HepG2 (cell line): ENCODE results near the gene PRKN. TPM values are rescaled to one million over a fixed set of nuclear protein-coding genes. Genes with fewer than 3 reads are reported as not detected.

Experiments
- ATAC-seq: fragments of 200-7000 bp; cut with Tn5 transposase; 3 replicates; pipeline ENCODE4 v1.9.1; 2020; ENCODE audit warnings: mild to moderate bottlenecking, moderate library complexity
- BruUV-seq: library from RNA; stranded (reverse); fragments of 400-500 nt; replicated peaks from 2 replicates; lab custom pipeline; 2021; lab: Mats Ljungman, UMichigan
- CTCF ChIA-PET: fragments of 300-600 bp; formaldehyde crosslinking; extraction: SDS; loops from one replicate; lab custom pipeline; 2021; ENCODE audit warnings: low total read pairs, inconsistent platforms, low intra/inter-chr PET ratio; lab: Yijun Ruan, JAX
- POLR2A ChIA-PET: fragments of 350-600 bp; sonication (Branson Sonifier 250); formaldehyde crosslinking; loops from one replicate; lab custom pipeline; 2020; ENCODE audit warnings: antibody characterized with exemption, inconsistent platforms; lab: Yijun Ruan, JAX
- DNase-seq: peaks from one replicate; pipeline ENCODE4 v3.0.0-alpha.2; 2015; ENCODE audit warnings: low spot score
- FAIRE-seq: peaks from 3 replicates; lab custom pipeline; 2011; peaks lifted over from hg19 to GRCh38; lab: Jason Lieb, UNC
- H2AFZ ChIP-seq: one replicate; pipeline ENCODE4 v1.6.1; 2011; ENCODE audit warnings: low read length, inconsistent platforms
- H3K27ac ChIP-seq: fragments of 300-600 bp; 3 replicates; pipeline ENCODE4 v1.8.0; 2011; ENCODE audit warnings: mixed run types, mild to moderate bottlenecking, mixed read lengths, low read length, inconsistent platforms; ENCODE audit not compliant: insufficient read depth; ENCODE audit errors: extremely low read length
- H3K27me3 ChIP-seq, 2 experiments: fragments of 200-600 bp in 1 of 2; 2 replicates in 1 of 2; 3 replicates in 1 of 2; pipeline versions ENCODE4 v1.6.0 to v1.8.0; 2011; ENCODE audit warnings: low read length in 2 of 2, mild to moderate bottlenecking in 2 of 2, moderate library complexity in 2 of 2, inconsistent platforms in 1 of 2; ENCODE audit not compliant: insufficient read depth in 2 of 2, control insufficient read depth in 1 of 2
- H3K36me3 ChIP-seq, 2 experiments: fragments of 200-600 bp in 1 of 2; replicated peaks in 1 of 2; 2 replicates in 1 of 2; 3 replicates in 1 of 2; pipeline versions ENCODE4 v1.5.1 to v1.8.0; 2011; ENCODE audit warnings: low read length in 2 of 2, inconsistent platforms in 1 of 2; ENCODE audit not compliant: insufficient read depth in 2 of 2, control insufficient read depth in 1 of 2
- H3K4me1 ChIP-seq: 2 replicates; pipeline ENCODE4 v1.5.1; 2012; ENCODE audit warnings: low read length, inconsistent platforms; ENCODE audit not compliant: insufficient read depth
- H3K4me2 ChIP-seq: 2 replicates; pipeline ENCODE4 v1.6.0; 2011; ENCODE audit warnings: low read depth, low read length, inconsistent platforms
- H3K4me3 ChIP-seq, 3 experiments: fragments of 200-600 bp in 1 of 3; sonication (generic), shearing (Covaris generic) in 1 of 3; replicated peaks in 1 of 3; 2 replicates each; pipeline ENCODE4 v1.5.1; 2011 to 2016; ENCODE audit warnings: low read length in 3 of 3, inconsistent platforms in 2 of 3, low read depth in 2 of 3, mild to moderate bottlenecking in 2 of 3, control low read depth in 1 of 3, mixed read lengths in 1 of 3; ENCODE audit not compliant: insufficient read depth in 1 of 3
- H3K79me2 ChIP-seq: one replicate; pipeline ENCODE4 v1.6.1; 2011; ENCODE audit warnings: low read length, inconsistent platforms; ENCODE audit not compliant: insufficient read depth
- H3K9ac ChIP-seq: 2 replicates; pipeline ENCODE4 v1.6.0; 2011; ENCODE audit warnings: mild to moderate bottlenecking, low read depth, low read length, inconsistent platforms; ENCODE audit not compliant: insufficient read depth
- H3K9me3 ChIP-seq: 2 replicates; pipeline ENCODE4 v1.5.1; 2012; ENCODE audit warnings: mild to moderate bottlenecking, low read length
- H4K20me1 ChIP-seq: 2 replicates; pipeline ENCODE4 v1.6.0; 2011; ENCODE audit warnings: inconsistent platforms, mild to moderate bottlenecking, low read length, moderate library complexity; ENCODE audit not compliant: insufficient read depth
- CENPT ChIP-seq: sonication (generic); formaldehyde crosslinking; IDR thresholded peaks from 2 replicates; pipeline ENCODE4 v1.8.0; 2022; ENCODE audit warnings: low read depth, mild to moderate bottlenecking, moderate library complexity, missing genetic modification reagents
- FOSL2 ChIP-seq: sonication (generic); formaldehyde crosslinking; IDR thresholded peaks from 2 replicates; pipeline ENCODE4 v1.4.0; 2020; ENCODE audit warnings: missing genetic modification reagents
- MLLT10 ChIP-seq: sonication (generic); formaldehyde crosslinking; IDR thresholded peaks from 2 replicates; pipeline ENCODE4 v1.4.0; 2020; ENCODE audit warnings: missing genetic modification reagents
- NBN ChIP-seq: fragments of 450-650 bp; conservative IDR thresholded peaks from 2 replicates; pipeline ENCODE4 v1.6.1; 2017
- RXRA ChIP-seq: sonication (generic); formaldehyde crosslinking; IDR thresholded peaks from 2 replicates; pipeline ENCODE4 v1.5.1; 2020; ENCODE audit warnings: missing genetic modification reagents
- SIX4 ChIP-seq: sonication (generic); formaldehyde crosslinking; IDR thresholded peaks from 2 replicates; pipeline ENCODE4 v1.4.0; 2020; ENCODE audit warnings: missing genetic modification reagents
- SMAD3 ChIP-seq: sonication (generic); formaldehyde crosslinking; IDR thresholded peaks from 2 replicates; pipeline ENCODE4 v1.4.0; 2020; ENCODE audit warnings: missing genetic modification reagents
- TCF7 ChIP-seq: sonication (generic); IDR thresholded peaks from 2 replicates; pipeline ENCODE4 v1.6.1; 2016; ENCODE audit warnings: antibody characterized with exemption, low read depth
- ZFP1 ChIP-seq: IDR thresholded peaks from 2 replicates; pipeline ENCODE4 v1.6.1; 2016
- ZFYVE20 ChIP-seq: sonication (generic); formaldehyde crosslinking; IDR thresholded peaks from 2 replicates; pipeline ENCODE4 v1.8.0; 2023; ENCODE audit warnings: low read depth, mild to moderate bottlenecking, moderate library complexity, missing genetic modification reagents, borderline replicate concordance
- ZNF556 ChIP-seq: sonication (generic); formaldehyde crosslinking; IDR thresholded peaks from 2 replicates; pipeline ENCODE4 v1.4.0; 2020; ENCODE audit warnings: mild to moderate bottlenecking, missing genetic modification reagents, borderline replicate concordance
- ZNF616 ChIP-seq: sonication (generic); formaldehyde crosslinking; IDR thresholded peaks from 2 replicates; pipeline ENCODE4 v1.5.0; 2020; ENCODE audit warnings: low read depth, mild to moderate bottlenecking, missing genetic modification reagents
- ZNF841 ChIP-seq: sonication (generic); formaldehyde crosslinking; IDR thresholded peaks from 2 replicates; pipeline ENCODE4 v1.8.1; 2023; ENCODE audit warnings: missing genetic modification reagents, borderline replicate concordance
- ZSCAN22 ChIP-seq: sonication (generic); formaldehyde crosslinking; IDR thresholded peaks from 2 replicates; pipeline ENCODE4 v1.4.0; 2020; ENCODE audit warnings: mild to moderate bottlenecking, missing genetic modification reagents
- whole genome bisulfite sequencing: methylation state at CpG from one replicate; pipeline ENCODE4 v1.1.6; 2017; ENCODE audit warnings: low lambda C conversion rate; 5-methylcytosine and 5-hydroxymethylcytosine counted together
- in situ Hi-C: cut with HindIII; loops from 2 replicates; pipeline ENCODE4 v1.10.0; 2017; ENCODE audit warnings: low pct_unique_long_range_greater_than_20kb; ENCODE audit not compliant: extremely low pct_ligation_motif_present
- intact Hi-C: fragments of 100-400 bp; cut with micrococcal nuclease; formaldehyde crosslinking; loops from one replicate; pipeline ENCODE4 v1.10.0; 2022; ENCODE audit not compliant: unreplicated experiment
- polyA plus RNA-seq, 8 experiments: library from polyadenylated mRNA; depleted of rRNA in 3 of 8; stranded (reverse) in 7 of 8; unstranded in 1 of 8; fragments of >200 nt; fragmentation: Illumina TruSeq in 4 of 8; extraction: Trizol in 4 of 8; gene quantifications; 2 replicates each; pipeline versions ENCODE4 v1.2.1 to v1.2.3, GENCODE V29; 2011 to 2016; ENCODE audit warnings: low read depth in 4 of 8, missing spikeins in 1 of 8, mixed read lengths in 1 of 8; ENCODE audit not compliant: insufficient read depth in 1 of 8
- total RNA-seq, 5 experiments: library from RNA; depleted of rRNA; stranded (reverse); fragments of >200 nt; fragmentation: Illumina TruSeq; extraction: Trizol; gene quantifications; 2 replicates each; pipeline ENCODE4 v1.2.3, GENCODE V29; 2016; ENCODE audit warnings: low read depth in 1 of 5
- TF ChIP-seq, protein P1 (sequence below): sonication (generic); formaldehyde crosslinking; IDR thresholded peaks from 2 replicates; pipeline ENCODE4 v1.5.1; 2020; ENCODE audit warnings: missing genetic modification reagents, mild to moderate bottlenecking, borderline replicate concordance
- TF ChIP-seq, protein P2 (sequence below): sonication (generic); formaldehyde crosslinking; IDR thresholded peaks from 2 replicates; pipeline ENCODE4 v1.4.0; 2020; ENCODE audit warnings: mild to moderate bottlenecking, missing genetic modification reagents
- TF ChIP-seq, protein P3 (sequence below): sonication (generic); formaldehyde crosslinking; IDR thresholded peaks from 2 replicates; pipeline ENCODE4 v1.5.0; 2020; ENCODE audit warnings: missing genetic modification reagents, mild to moderate bottlenecking, borderline replicate concordance

The PRKN gene
- total and polyA plus RNA-seq, 2 of the 13 experiments (the other 11 are each of a cell fraction or from before 2014, with no cell fraction given) = 0.31 to 0.44 TPM

DNA sequence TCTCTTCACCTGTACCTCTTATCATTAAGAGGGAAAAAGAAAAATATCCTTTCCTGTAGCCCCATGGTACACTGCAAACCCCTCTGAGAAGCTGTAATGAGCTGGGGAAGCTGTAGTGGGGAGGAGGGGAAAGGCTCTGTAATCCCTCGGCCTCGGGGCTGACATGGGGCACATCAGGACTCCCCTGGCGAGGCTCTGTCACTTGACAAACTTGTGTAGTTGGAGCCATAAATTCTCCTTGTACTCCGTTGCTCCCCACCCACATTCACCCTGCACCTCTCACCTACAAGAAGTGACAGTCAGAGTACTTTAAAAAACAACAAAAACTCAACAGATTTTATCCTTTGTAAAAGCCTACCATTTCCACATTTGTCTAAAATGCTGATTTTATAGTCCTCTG is 978.0 kb downstream of the PRKN start:
- no peaks in the 10 kb centered on the region for H3K36me3 ChIP-seq
- H3K4me3 ChIP-seq = no peak overlapping the region
- H3K9ac ChIP-seq = no peak overlapping the region
- ATAC-seq (no peak), FAIRE-seq (no peak), DNase-seq (no peak)
- BruUV-seq = no TSS peak
- in situ Hi-C loops = no loop called here
- CTCF ChIA-PET = interaction anchor here (1.4 to 1.5 kb wide), 2 partner anchors 173 to 449 kb away, joined by 5 to 6 read pairs; no protein-coding TSS in a partner anchor
- no peak overlapping the region for H2AFZ ChIP-seq
- H4K20me1 ChIP-seq = no peaks in the 10 kb centered on the region
- no peaks in the 10 kb centered on the region for H3K4me1 ChIP-seq
- intact Hi-C loops = loop anchor here (1.0 to 10.0 kb wide), 2 partner anchors 173 to 975 kb away; partner anchors contain the start of genes PACRG and PRKN
- TF ChIP-seq SMAD3 (CRISPR knock-in tag) (no peak), ZNF841 (no peak), NBN (no peak), TCF7 (no peak), RXRA (CRISPR knock-in tag) (no peak), ZNF616 (CRISPR knock-in tag) (no peak), CENPT (no peak), ZFYVE20 (CRISPR knock-in tag) (no peak), ZNF556 (no peak), ZSCAN22 (CRISPR knock-in tag) (no peak), ZFP1 (no peak), FOSL2 (CRISPR knock-in tag) (no peak), MLLT10 (CRISPR knock-in tag) (no peak), SIX4 (no peak)
- TF ChIP-seq, protein P1, sequence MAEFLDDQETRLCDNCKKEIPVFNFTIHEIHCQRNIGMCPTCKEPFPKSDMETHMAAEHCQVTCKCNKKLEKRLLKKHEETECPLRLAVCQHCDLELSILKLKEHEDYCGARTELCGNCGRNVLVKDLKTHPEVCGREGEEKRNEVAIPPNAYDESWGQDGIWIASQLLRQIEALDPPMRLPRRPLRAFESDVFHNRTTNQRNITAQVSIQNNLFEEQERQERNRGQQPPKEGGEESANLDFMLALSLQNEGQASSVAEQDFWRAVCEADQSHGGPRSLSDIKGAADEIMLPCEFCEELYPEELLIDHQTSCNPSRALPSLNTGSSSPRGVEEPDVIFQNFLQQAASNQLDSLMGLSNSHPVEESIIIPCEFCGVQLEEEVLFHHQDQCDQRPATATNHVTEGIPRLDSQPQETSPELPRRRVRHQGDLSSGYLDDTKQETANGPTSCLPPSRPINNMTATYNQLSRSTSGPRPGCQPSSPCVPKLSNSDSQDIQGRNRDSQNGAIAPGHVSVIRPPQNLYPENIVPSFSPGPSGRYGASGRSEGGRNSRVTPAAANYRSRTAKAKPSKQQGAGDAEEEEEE (CRISPR knock-in tag) = no peak
- TF ChIP-seq, protein P2, sequence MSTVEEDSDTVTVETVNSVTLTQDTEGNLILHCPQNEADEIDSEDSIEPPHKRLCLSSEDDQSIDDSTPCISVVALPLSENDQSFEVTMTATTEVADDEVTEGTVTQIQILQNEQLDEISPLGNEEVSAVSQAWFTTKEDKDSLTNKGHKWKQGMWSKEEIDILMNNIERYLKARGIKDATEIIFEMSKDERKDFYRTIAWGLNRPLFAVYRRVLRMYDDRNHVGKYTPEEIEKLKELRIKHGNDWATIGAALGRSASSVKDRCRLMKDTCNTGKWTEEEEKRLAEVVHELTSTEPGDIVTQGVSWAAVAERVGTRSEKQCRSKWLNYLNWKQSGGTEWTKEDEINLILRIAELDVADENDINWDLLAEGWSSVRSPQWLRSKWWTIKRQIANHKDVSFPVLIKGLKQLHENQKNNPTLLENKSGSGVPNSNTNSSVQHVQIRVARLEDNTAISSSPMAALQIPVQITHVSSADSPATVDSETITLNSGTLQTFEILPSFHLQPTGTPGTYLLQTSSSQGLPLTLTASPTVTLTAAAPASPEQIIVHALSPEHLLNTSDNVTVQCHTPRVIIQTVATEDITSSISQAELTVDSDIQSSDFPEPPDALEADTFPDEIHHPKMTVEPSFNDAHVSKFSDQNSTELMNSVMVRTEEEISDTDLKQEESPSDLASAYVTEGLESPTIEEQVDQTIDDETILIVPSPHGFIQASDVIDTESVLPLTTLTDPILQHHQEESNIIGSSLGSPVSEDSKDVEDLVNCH (CRISPR knock-in tag) = no peak
- TF ChIP-seq, protein P3, sequence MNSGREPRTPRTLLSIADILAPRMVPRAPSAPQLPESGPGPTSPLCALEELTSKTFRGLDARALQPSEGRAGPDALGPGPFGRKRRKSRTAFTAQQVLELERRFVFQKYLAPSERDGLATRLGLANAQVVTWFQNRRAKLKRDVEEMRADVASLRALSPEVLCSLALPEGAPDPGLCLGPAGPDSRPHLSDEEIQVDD = no peak
- H3K79me2 ChIP-seq = no peaks in the 10 kb centered on the region
- H3K27ac ChIP-seq = no peak overlapping the region
- POLR2A ChIA-PET = no interaction called here
- no peak overlapping the region for H3K4me2 ChIP-seq
- WGBS = 17% methylated on average over 4 of the region's 4 CpGs
- H3K9me3 ChIP-seq = no peaks in the 10 kb centered on the region
- no peaks in the 10 kb centered on the region for H3K27me3 ChIP-seq
